ENCODE measurements around the gene FTO.

DNA sequence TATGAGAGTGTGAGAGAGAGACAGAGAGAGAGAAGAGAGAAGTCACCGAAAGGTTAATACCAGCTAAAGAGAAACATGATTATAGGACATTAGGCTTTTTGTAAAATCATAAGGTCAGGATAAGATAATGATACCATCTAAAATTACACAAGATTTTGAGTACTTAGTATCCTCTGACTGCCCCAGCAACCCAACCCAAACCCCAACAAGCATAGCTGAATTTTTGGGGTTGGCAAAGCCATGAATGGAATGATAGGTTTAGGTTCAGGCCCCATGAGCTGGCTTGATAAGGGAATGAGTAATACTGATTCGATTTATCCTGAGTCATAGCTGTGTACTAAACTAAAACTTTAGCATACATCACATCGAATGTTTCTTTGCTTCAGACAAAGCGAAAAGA lies 323.1 kb downstream of the FTO start:
- TF ChIP-seq MAFF (IDR thresholded peaks at IDR 0.05; ENCODE audit: low read depth, low read length) (no peak), ISL2 (CRISPR knock-in tag; IDR thresholded peaks at IDR 0.05) (no peak), MYC (CRISPR knock-in tag; IDR thresholded peaks at IDR 0.05; ENCODE audit: borderline replicate concordance) (no peak)
